A673 (cell line): ENCODE measurements around the gene LCE7A. TPM values are rescaled to one million over a fixed set of nuclear protein-coding genes. Genes with fewer than 3 reads are reported as not detected.

Source experiments
- BruUV-seq: library from RNA; stranded (reverse); fragments of 400-500 nt; replicated peaks from 2 replicates; lab custom pipeline; 2021; lab: Mats Ljungman, UMichigan
- CTCF ChIA-PET: fragments of 300-600 bp; sonication (Branson Sonifier 250); formaldehyde crosslinking; loops from one replicate; lab custom pipeline; 2022; ENCODE audit warnings: antibody characterized with exemption; lab: Charles Lee
- POLR2A ChIA-PET: fragments of 300-600 bp; sonication (Branson Sonifier 250); formaldehyde crosslinking; loops from one replicate; lab custom pipeline; 2022; ENCODE audit warnings: antibody characterized with exemption; ENCODE audit not compliant: low non-redundant PET; lab: Charles Lee
- DNase-seq: peaks from one replicate; pipeline ENCODE4 v3.0.0-alpha.2; 2015; ENCODE audit warnings: low spot score
- H3K27ac ChIP-seq: fragments of 200-600 bp; sonication (generic); 2 replicates; pipeline ENCODE4 v1.5.1; 2016; ENCODE audit warnings: mixed run types, low read depth, mild to moderate bottlenecking, mixed read lengths, antibody characterized with exemption, low read length; ENCODE audit not compliant: poor library complexity, severe bottlenecking
- H3K27me3 ChIP-seq: fragments of 200-600 bp; sonication (generic); replicated peaks from 2 replicates; pipeline ENCODE4 v1.6.1; 2017; ENCODE audit warnings: mixed run types, low read depth, mild to moderate bottlenecking, mixed read lengths, antibody characterized with exemption, low read length; ENCODE audit not compliant: insufficient read depth, poor library complexity
- H3K36me3 ChIP-seq: fragments of 200-600 bp; sonication (generic); 2 replicates; pipeline ENCODE4 v1.6.1; 2016; ENCODE audit warnings: mixed run types, mild to moderate bottlenecking, mixed read lengths, antibody characterized with exemption, low read length; ENCODE audit not compliant: insufficient read depth, poor library complexity, severe bottlenecking
- H3K4me1 ChIP-seq: fragments of 200-600 bp; sonication (generic); 2 replicates; pipeline ENCODE4 v1.6.1; 2017; ENCODE audit warnings: mixed run types, mild to moderate bottlenecking, mixed read lengths, antibody characterized with exemption, low read length; ENCODE audit not compliant: insufficient read depth, poor library complexity, severe bottlenecking
- H3K4me3 ChIP-seq: fragments of 200-600 bp; sonication (generic); 2 replicates; pipeline ENCODE4 v1.5.1; 2016; ENCODE audit warnings: low read depth, mixed run types, mild to moderate bottlenecking, mixed read lengths, low read length; ENCODE audit not compliant: poor library complexity, severe bottlenecking
- H3K9me3 ChIP-seq: fragments of 200-600 bp; sonication (generic); 2 replicates; pipeline ENCODE4 v1.6.1; 2016; ENCODE audit warnings: mixed run types, low read depth, mild to moderate bottlenecking, mixed read lengths, antibody characterized with exemption, low read length; ENCODE audit not compliant: poor library complexity, severe bottlenecking
- CTCF ChIP-seq: fragments of 300-800, 200-600 bp; sonication (generic); conservative IDR thresholded peaks from 2 replicates; pipeline ENCODE4 v1.5.1; 2017; ENCODE audit warnings: low read depth, mild to moderate bottlenecking, antibody characterized with exemption, low read length, moderate library complexity, mixed read lengths
- EZH2 ChIP-seq: fragments of 200-600 bp; sonication (generic); IDR thresholded peaks from 2 replicates; pipeline ENCODE4 v1.6.1; 2017; ENCODE audit warnings: borderline replicate concordance, low read depth, mild to moderate bottlenecking, mixed read lengths, antibody characterized with exemption, low read length; ENCODE audit not compliant: poor library complexity, severe bottlenecking
- intact Hi-C: fragments of 100-400 bp; cut with micrococcal nuclease; formaldehyde crosslinking; loops from one replicate; pipeline ENCODE4 v1.10.0; 2022; ENCODE audit not compliant: unreplicated experiment
- total RNA-seq: library from RNA; stranded (reverse); gene quantifications from 2 replicates; pipeline ENCODE4 v1.2.3, GENCODE V29; 2021

Gene LCE7A
- total RNA-seq, 1 experiment from 2014 or later: not detected

- no peak overlapping the region for H3K4me3 ChIP-seq
- ChIA-PET POLR2A (no interaction called here), CTCF (no interaction called here)
- no peaks in the 10 kb centered on the region for H3K36me3 ChIP-seq
- DNase-seq: no peak
- H3K27ac ChIP-seq: no peak overlapping the region
- TF ChIP-seq CTCF (no peak), EZH2 (no peak)
- H3K4me1 ChIP-seq: no peaks in the 10 kb centered on the region
- no peaks in the 10 kb centered on the region for H3K9me3 ChIP-seq
- H3K27me3 ChIP-seq: peaks cover 19% of the 10 kb centered on the region
- BruUV-seq: no TSS peak
- intact Hi-C loops: no loop called here
Measured at GRCh38 chr1:152817309-152817708, 42.5 kb upstream of the LCE7A start.

GRCh38 chr1:152823294-152823693, 36.5 kb upstream of the LCE7A start:
- TF ChIP-seq CTCF: no peak
- TF ChIP-seq EZH2: no peak
- DNase-seq: no peak
- H3K4me1 ChIP-seq: no peaks in the 10 kb centered on the region
- no peak overlapping the region for H3K27ac ChIP-seq
- intact Hi-C loops: no loop called here
- no peaks in the 10 kb centered on the region for H3K9me3 ChIP-seq
- BruUV-seq: no TSS peak
- no peaks in the 10 kb centered on the region for H3K36me3 ChIP-seq
- H3K27me3 ChIP-seq: peaks cover 48% of the 10 kb centered on the region
- no peak overlapping the region for H3K4me3 ChIP-seq
- ChIA-PET POLR2A (no interaction called here), CTCF (no interaction called here)

- Histone ChIP-seq H3K27ac (no peak overlapping the region), H3K36me3 (no peaks in the 10 kb centered on the region), H3K4me1 (no peaks in the 10 kb centered on the region), H3K27me3 (peaks cover 54% of the 10 kb centered on the region), H3K9me3 (no peaks in the 10 kb centered on the region), H3K4me3 (no peak overlapping the region)
- POLR2A ChIA-PET: no interaction called here
- TF ChIP-seq CTCF (no peak), EZH2 (no peak)
- CTCF ChIA-PET: no interaction called here
- DNase-seq: no peak
- intact Hi-C loops: no loop called here
- no TSS peak for BruUV-seq
Measured at GRCh38 chr1:152824964-152825363, 34.8 kb upstream of the LCE7A start.
